HepG2 (cell line): ENCODE data around the gene SFXN5. TPM values are rescaled to one million over a fixed set of nuclear protein-coding genes. Genes with fewer than 3 reads are reported as not detected.

Experiments
- HNRNPK ChIP-seq: fragments of 200-400 bp; formaldehyde crosslinking; IDR thresholded peaks from 2 replicates; pipeline ENCODE4 v1.6.1; 2018; ENCODE audit warnings: low read length, low read depth, moderate library complexity, mild to moderate bottlenecking; ENCODE audit not compliant: poor library complexity, severe bottlenecking
- KMT2B ChIP-seq: IDR thresholded peaks from 2 replicates; pipeline ENCODE4 v1.6.1; 2016; ENCODE audit warnings: missing genetic modification reagents, missing compliant biosample characterization
- SOX6 ChIP-seq, 2 experiments: fragments of 450-650 bp in 1 of 2; sonication (generic) in 1 of 2; formaldehyde crosslinking in 1 of 2; IDR thresholded peaks; 2 replicates each; pipeline versions ENCODE4 v1.4.0 to v1.6.1; 2017 to 2020; ENCODE audit warnings: antibody characterized with exemption in 1 of 2, mild to moderate bottlenecking in 1 of 2, missing genetic modification reagents in 1 of 2
- SP1 ChIP-seq, 2 experiments: fragments of 450-650 bp in 1 of 2; sonication (generic) in 1 of 2; formaldehyde crosslinking in 1 of 2; IDR thresholded peaks; 2 replicates each; pipeline versions ENCODE4 v1.4.0 to v1.6.1; 2016 to 2020; ENCODE audit warnings: missing genetic modification reagents in 1 of 2
- U2AF1 ChIP-seq: fragments of 200-400 bp; formaldehyde crosslinking; optimal IDR thresholded peaks from 2 replicates; pipeline ENCODE3; 2017; ENCODE audit warnings: mild to moderate bottlenecking, low read depth, low read length
- U2AF2 ChIP-seq: fragments of 200-400 bp; formaldehyde crosslinking; IDR thresholded peaks from 2 replicates; pipeline ENCODE4 v1.6.1; 2017; ENCODE audit warnings: low read depth, mild to moderate bottlenecking, low read length
- XRCC5 ChIP-seq: fragments of 200-400 bp; formaldehyde crosslinking; optimal IDR thresholded peaks from 2 replicates; pipeline ENCODE3; 2017; ENCODE audit warnings: mild to moderate bottlenecking, low read length
- YEATS4 ChIP-seq: sonication (generic); formaldehyde crosslinking; IDR thresholded peaks from 2 replicates; pipeline ENCODE4 v1.4.0; 2020; ENCODE audit warnings: missing genetic modification reagents, borderline replicate concordance
- ZKSCAN1 ChIP-seq: fragments of 150-350 bp; IDR thresholded peaks from 2 replicates; pipeline ENCODE4 v1.6.1; 2014; ENCODE audit warnings: low read length
- ZNF143 ChIP-seq: sonication (generic); formaldehyde crosslinking; IDR thresholded peaks from 2 replicates; pipeline ENCODE4 v1.4.0; 2020; ENCODE audit warnings: missing genetic modification reagents
- ZNF383 ChIP-seq: sonication (generic); formaldehyde crosslinking; IDR thresholded peaks from 2 replicates; pipeline ENCODE4 v1.4.0; 2020; ENCODE audit warnings: missing genetic modification reagents, mild to moderate bottlenecking, borderline replicate concordance
- ZNF629 ChIP-seq: sonication (generic); formaldehyde crosslinking; conservative IDR thresholded peaks from 2 replicates; pipeline ENCODE4 v1.5.0; 2020; ENCODE audit warnings: missing genetic modification reagents
- ZNF839 ChIP-seq: sonication (generic); formaldehyde crosslinking; IDR thresholded peaks from 2 replicates; pipeline ENCODE4 v1.4.0; 2020; ENCODE audit warnings: missing genetic modification reagents, mild to moderate bottlenecking, borderline replicate concordance
- polyA plus RNA-seq, 8 experiments: library from polyadenylated mRNA; depleted of rRNA in 3 of 8; stranded (reverse) in 7 of 8; unstranded in 1 of 8; fragments of >200 nt; fragmentation: Illumina TruSeq in 4 of 8; extraction: Trizol in 4 of 8; gene quantifications; 2 replicates each; pipeline versions ENCODE4 v1.2.1 to v1.2.3, GENCODE V29; 2011 to 2016; ENCODE audit warnings: low read depth in 4 of 8, missing spikeins in 1 of 8, mixed read lengths in 1 of 8; ENCODE audit not compliant: insufficient read depth in 1 of 8
- total RNA-seq, 5 experiments: library from RNA; depleted of rRNA; stranded (reverse); fragments of >200 nt; fragmentation: Illumina TruSeq; extraction: Trizol; gene quantifications; 2 replicates each; pipeline ENCODE4 v1.2.3, GENCODE V29; 2016; ENCODE audit warnings: low read depth in 1 of 5
- TF ChIP-seq, protein P1 (sequence below): sonication (generic); formaldehyde crosslinking; IDR thresholded peaks from 2 replicates; pipeline ENCODE4 v1.4.0; 2020; ENCODE audit warnings: low read depth, missing genetic modification reagents
- TF ChIP-seq, protein P2 (sequence below): sonication (generic); formaldehyde crosslinking; IDR thresholded peaks from 2 replicates; pipeline ENCODE4 v1.4.0; 2020; ENCODE audit warnings: missing genetic modification reagents
- TF ChIP-seq, protein P3 (sequence below): sonication (generic); formaldehyde crosslinking; IDR thresholded peaks from 2 replicates; pipeline ENCODE4 v1.4.0; 2020; ENCODE audit warnings: mild to moderate bottlenecking, missing genetic modification reagents

Gene SFXN5
- total and polyA plus RNA-seq, 2 of the 13 experiments (the other 11 are each of a cell fraction or from before 2014, with no cell fraction given) = 34.9 to 37.4 TPM

DNA sequence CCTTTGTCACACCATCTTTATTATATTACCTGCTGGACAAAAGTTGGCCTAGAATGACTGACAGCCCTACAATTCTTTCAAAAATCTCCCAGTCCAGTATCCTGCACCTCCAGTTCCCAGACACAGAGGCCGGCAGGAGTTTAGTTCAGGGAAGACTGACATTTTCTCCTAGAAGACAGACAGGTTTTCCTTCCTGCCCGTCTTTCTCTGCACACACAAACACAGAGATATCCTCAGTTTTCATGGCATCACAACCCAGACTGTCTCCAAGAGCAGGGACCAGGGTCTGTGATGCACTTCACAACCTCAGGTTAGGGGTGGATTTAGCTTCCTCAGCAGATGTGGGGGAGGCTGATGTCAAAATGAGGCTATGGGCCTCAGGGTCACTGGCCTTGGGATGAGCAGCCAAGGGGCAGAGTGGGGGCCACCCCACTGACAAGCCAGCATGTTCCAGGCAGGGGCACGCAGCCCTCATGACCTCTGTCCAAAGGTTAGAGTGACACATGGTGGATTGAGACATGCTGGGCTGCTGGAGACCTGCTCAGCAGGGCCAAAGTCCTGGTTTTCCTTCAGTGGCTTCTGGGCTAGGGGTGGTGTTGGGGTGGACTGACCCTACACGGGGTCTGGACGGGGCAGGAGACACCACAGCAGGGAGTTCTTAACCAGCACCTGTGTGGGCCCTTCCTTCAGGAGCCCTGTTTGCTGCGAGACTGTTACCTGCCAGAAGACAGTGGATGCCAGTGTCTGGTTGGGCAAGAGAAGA lies 70.5 kb downstream of the SFXN5 start (continued):
- TF ChIP-seq, protein P1, sequence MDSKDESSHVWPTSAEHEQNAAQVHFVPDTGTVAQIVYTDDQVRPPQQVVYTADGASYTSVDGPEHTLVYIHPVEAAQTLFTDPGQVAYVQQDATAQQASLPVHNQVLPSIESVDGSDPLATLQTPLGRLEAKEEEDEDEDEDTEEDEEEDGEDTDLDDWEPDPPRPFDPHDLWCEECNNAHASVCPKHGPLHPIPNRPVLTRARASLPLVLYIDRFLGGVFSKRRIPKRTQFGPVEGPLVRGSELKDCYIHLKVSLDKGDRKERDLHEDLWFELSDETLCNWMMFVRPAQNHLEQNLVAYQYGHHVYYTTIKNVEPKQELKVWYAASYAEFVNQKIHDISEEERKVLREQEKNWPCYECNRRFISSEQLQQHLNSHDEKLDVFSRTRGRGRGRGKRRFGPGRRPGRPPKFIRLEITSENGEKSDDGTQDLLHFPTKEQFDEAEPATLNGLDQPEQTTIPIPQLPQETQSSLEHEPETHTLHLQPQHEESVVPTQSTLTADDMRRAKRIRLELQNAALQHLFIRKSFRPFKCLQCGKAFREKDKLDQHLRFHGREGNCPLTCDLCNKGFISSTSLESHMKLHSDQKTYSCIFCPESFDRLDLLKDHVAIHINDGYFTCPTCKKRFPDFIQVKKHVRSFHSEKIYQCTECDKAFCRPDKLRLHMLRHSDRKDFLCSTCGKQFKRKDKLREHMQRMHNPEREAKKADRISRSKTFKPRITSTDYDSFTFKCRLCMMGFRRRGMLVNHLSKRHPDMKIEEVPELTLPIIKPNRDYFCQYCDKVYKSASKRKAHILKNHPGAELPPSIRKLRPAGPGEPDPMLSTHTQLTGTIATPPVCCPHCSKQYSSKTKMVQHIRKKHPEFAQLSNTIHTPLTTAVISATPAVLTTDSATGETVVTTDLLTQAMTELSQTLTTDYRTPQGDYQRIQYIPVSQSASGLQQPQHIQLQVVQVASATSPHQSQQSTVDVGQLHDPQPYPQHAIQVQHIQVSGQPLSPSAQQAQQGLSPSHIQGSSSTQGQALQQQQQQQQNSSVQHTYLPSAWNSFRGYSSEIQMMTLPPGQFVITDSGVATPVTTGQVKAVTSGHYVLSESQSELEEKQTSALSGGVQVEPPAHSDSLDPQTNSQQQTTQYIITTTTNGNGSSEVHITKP (CRISPR knock-in tag) = peak; percentile 71; the same call in 1 of the 2 replicates
- no peak for TF ChIP-seq U2AF1
- TF ChIP-seq, protein P2, sequence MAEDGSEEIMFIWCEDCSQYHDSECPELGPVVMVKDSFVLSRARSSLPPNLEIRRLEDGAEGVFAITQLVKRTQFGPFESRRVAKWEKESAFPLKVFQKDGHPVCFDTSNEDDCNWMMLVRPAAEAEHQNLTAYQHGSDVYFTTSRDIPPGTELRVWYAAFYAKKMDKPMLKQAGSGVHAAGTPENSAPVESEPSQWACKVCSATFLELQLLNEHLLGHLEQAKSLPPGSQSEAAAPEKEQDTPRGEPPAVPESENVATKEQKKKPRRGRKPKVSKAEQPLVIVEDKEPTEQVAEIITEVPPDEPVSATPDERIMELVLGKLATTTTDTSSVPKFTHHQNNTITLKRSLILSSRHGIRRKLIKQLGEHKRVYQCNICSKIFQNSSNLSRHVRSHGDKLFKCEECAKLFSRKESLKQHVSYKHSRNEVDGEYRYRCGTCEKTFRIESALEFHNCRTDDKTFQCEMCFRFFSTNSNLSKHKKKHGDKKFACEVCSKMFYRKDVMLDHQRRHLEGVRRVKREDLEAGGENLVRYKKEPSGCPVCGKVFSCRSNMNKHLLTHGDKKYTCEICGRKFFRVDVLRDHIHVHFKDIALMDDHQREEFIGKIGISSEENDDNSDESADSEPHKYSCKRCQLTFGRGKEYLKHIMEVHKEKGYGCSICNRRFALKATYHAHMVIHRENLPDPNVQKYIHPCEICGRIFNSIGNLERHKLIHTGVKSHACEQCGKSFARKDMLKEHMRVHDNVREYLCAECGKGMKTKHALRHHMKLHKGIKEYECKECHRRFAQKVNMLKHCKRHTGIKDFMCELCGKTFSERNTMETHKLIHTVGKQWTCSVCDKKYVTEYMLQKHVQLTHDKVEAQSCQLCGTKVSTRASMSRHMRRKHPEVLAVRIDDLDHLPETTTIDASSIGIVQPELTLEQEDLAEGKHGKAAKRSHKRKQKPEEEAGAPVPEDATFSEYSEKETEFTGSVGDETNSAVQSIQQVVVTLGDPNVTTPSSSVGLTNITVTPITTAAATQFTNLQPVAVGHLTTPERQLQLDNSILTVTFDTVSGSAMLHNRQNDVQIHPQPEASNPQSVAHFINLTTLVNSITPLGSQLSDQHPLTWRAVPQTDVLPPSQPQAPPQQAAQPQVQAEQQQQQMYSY = no peak; the same call in 1 of the 2 replicates
- no peak for TF ChIP-seq SOX6 (IDR thresholded peaks at IDR 0.05)
- peak; percentile 91 for TF ChIP-seq SOX6 (CRISPR knock-in tag; IDR thresholded peaks at IDR 0.05)
- TF ChIP-seq KMT2B (CRISPR knock-in tag) = no peak
- TF ChIP-seq U2AF2 = no peak
- TF ChIP-seq HNRNPK = no peak
- peak; percentile 55; the same call in 1 of the 2 replicates for TF ChIP-seq ZNF839 (CRISPR knock-in tag)
- peak; percentile 70; the same call in 1 of the 2 replicates for TF ChIP-seq ZNF629
- TF ChIP-seq, protein P3, sequence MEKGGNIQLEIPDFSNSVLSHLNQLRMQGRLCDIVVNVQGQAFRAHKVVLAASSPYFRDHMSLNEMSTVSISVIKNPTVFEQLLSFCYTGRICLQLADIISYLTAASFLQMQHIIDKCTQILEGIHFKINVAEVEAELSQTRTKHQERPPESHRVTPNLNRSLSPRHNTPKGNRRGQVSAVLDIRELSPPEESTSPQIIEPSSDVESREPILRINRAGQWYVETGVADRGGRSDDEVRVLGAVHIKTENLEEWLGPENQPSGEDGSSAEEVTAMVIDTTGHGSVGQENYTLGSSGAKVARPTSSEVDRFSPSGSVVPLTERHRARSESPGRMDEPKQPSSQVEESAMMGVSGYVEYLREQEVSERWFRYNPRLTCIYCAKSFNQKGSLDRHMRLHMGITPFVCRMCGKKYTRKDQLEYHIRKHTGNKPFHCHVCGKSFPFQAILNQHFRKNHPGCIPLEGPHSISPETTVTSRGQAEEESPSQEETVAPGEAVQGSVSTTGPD = no peak
- TF ChIP-seq ZNF383 (CRISPR knock-in tag) = no peak
- TF ChIP-seq ZKSCAN1 = no peak
- TF ChIP-seq YEATS4 = peak; percentile 92
- no peak for TF ChIP-seq ZNF143
- TF ChIP-seq SP1 (IDR thresholded peaks at IDR 0.05) = no peak
- TF ChIP-seq SP1 (CRISPR knock-in tag; IDR thresholded peaks at IDR 0.05) = no peak; the same call in 1 of the 2 replicates
- TF ChIP-seq XRCC5 = peak; percentile 87
